H4 (cell line): ENCODE measurements around the gene SNAI1. TPM values are rescaled to one million over a fixed set of nuclear protein-coding genes. Genes with fewer than 3 reads are reported as not detected.
A peak's percentile ranks its signal among the peaks of the same experiment; 100 is the strongest.

Experiments used
- DNase-seq: peaks from one replicate; pipeline ENCODE4 v3.0.0-alpha.2; 2015; ENCODE audit warnings: low spot score
- total RNA-seq: library from RNA; depleted of rRNA; stranded (reverse); fragments of >200 nt; shearing (Covaris generic); gene quantifications from 2 replicates; pipeline ENCODE4 v1.2.3, GENCODE V29; 2014

Gene SNAI1
- total RNA-seq, 1 experiment from 2014 or later: 10.5 TPM

DNA sequence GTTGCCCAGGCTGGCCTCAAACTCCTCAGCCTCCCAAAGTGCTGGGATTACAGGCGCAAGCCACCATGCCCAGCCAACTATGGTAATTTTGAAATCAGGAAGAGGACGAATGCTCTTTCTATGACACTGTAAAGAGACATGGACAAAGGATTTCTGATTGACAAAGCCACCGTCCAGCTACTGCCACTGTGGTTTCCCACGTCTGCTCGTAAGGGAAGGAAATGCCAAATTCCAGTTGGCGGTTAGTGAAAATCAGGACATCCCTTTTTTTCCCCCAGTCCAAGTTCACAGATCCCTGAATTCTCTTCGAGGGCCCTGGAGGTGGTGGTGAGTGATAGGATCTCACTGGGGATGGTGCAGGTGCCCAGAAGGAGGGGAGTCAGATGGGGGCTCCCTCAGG, 31.2 kb downstream of the SNAI1 start:
- no peak for DNase-seq

DNA sequence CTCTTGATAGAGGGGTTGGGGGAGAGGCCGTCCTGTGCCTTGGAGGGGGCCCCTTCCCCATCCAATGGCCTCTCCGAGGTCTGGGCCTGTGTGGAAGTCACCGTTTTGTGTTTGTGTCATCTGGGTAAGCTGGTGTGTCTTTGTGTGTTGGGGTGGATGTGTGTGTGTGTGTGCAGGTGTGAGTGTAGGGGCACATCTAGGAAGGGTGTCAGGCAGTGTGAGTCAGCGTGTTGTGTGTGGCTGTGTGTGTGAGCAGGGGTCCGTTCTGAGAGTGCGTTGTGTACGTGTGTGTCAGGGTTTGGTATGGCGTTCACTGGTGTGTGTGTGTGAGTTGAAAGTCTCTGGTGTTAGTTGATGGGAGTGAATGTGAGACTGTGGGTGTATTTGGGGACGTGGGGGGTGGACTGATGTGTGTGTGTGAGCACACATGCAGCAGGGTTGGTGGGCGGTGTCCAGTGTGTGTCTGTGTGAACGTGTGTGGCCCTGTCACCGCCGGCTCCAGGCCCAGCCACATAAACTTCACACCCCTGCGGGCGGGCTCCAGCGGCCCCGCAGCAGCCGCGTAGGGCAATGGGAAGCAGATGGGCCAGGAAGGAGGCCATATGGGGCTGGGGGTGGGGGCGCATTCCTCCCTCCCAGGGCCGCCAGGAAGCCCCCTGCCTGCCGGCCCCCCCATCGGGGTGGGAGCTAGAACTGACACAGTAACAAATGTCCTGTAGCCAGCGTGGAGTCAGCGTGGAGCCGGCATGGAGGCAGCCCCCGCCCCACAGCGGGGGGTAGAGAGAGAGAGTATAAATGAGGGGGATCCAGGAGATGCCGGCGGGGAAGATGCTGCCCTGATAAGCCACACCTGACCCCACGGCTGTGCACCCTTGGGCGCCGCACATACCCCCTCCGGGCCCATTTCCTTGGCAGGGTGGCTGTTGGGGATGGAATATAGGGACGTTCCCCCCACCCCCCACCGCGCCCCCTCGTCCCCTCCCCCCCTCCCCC, 32.1 kb downstream of the SNAI1 start:
- DNase-seq: no peak

DNA sequence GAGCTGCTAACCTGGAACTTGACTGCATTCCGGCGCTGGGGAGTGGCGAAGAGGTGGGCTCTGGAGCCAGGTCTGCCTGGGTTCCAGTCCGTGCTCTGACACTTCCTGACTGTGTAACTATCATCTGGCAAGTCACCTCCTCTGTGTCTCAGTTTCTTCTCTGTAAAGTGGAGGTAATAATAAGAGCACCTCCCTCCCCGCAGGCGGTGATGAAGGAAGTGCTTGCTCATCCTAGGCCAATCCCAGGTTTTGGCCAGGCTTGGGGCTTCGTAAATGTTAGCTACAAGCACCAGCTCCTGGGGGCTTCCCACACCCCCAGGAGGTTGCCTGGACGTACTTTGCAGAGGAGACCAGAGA, 32.8 kb downstream of the SNAI1 start:
- DNase-seq: no peak

DNA sequence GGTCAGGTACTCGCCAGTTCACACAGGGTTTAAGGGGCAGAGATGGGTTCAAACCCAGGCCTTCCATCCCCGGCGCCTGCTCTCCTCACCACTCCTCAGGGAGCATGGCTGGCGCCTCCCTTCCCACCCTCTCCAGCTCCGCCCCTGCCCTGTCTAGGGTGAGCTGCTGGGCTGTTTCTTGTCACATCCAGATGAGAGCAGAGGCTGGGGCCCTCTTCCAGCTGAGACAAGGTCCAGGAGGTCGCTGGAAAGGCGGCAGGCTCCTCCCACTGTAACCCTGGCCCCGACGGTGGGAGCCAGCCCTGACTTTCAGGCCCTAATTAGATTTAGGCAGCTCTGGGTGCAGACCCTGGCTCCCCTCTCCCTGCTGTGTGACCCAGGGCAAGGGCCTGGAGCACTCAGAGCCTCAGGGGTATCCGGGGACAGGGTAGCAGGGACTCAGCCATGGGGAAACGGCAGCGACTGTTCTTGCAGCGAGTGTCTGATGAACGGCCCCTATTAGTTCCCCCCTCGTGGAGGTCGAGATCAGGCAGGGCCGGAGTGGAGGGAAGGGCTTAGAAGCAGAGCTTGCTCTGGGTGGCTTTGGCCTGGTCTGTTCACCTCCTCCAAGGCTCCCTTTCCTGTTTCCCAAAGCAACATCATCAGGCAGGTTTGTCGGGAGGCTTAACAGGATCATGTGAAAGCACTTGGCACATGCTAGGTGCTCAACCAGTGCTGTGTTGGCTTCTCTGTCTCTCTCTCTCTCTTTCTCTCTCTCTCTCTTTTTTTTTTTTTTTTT, 33.4 kb downstream of the SNAI1 start:
- no peak for DNase-seq

DNA sequence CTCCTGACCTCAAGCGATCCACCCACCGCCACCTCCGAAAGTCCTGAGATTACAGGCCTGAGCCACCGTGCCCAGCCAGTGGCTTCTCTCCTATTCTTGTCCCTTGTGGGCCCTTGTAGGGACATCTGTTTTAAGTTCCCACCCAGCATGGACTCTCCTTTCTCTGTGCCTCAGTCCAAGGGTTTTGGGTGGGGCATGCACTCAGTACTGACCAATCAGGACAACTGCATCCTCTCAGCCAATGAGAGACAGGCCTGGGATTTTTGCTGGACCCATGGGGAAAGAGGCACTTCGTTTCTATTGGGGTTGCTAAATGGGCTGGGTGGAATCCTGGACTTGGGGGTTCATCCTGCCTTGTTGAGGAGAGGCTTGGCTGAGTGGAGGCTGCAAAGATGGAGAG, 34.4 kb downstream of the SNAI1 start:
- DNase-seq: no peak

DNA sequence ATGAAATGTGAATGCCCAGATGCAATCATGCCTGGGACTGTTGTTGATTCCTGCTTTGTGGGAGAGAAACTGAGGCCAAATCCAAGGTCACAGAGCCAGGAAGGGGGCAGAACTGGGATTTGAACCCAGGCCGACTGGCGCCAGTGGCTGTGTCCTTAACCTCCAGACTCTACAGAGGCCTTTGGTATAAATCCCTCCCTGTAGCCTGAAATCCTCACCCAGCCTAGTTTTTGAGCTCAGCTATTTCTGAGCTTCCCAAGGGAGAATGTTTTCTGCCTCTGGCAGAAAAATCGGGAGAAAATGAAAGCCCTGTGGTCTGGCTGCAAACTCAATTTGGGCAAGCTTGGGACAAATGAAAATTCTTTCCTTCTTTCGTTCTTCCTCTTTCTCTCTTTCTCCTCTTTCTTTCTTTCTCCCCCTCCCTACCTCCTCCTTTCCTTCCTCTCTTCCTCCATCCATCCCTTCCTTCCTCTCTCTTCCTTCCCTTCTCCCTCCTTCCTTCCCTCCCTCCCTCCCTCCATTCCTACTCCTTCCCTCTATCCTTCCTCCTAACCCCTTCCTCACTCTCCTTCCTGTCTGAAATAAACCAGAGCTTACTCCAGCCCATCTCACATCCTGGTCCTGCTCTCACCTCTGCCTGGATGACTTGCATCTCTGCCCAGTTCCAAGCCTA, 34.9 kb downstream of the SNAI1 start:
- no peak for DNase-seq

DNA sequence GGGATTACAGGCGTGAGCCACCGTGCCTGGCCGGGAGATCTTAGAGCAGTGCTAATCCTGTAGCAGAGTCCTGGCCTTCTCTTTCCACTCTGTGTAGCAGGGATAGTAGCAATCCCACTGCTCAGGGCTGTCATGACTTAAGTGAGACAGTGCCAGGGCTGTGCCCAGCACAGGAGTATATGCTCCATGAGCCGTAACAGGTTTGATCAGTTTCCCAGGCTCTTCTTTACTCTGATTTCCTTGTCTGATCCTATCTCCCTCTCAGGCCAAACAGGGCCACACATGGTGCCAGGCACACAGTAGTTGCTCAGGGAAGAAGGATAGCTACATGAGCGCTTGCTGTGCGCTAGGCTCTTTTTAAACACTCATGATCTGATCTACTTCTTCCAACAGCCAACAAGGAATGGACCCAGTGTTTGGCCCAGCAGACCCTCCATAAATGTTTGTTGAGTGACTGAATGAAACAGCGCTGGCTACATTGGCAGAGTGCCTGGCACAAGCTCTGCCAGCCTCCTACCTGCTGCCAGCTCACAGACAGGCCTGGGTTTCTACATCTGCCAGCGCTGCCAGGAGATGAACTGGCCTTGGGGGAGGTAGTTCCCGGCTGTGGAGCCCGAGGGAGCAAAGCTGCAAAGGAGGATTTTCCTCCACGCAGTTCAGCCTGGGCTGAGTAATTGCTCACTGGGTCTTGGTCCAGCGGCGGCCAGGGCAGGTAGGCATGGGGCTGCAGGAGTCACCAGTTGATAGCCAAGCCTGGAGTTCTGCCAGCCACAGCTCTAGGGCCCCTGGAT, 36.9 kb downstream of the SNAI1 start:
- DNase-seq: no peak

DNA sequence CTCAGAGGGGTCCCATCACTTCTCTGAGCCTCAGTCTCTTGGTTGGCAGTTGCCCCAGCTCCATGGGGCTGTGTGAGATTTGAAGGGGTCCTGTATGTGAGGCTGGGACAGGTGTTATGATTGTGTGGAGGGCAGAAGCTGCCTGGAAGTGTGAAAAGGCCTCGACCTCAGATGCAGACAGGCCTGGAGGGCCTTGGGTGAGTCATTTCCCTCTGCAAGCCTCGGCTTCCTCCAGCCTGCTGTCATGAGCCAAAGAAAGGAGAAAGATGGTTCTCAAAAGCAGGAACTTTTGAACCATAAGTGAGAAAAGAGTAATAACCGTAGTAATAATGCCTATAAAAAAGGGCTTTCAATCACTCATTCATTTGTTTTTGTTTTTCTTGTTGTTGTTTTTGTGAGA, 37.5 kb downstream of the SNAI1 start:
- no peak for DNase-seq

DNA sequence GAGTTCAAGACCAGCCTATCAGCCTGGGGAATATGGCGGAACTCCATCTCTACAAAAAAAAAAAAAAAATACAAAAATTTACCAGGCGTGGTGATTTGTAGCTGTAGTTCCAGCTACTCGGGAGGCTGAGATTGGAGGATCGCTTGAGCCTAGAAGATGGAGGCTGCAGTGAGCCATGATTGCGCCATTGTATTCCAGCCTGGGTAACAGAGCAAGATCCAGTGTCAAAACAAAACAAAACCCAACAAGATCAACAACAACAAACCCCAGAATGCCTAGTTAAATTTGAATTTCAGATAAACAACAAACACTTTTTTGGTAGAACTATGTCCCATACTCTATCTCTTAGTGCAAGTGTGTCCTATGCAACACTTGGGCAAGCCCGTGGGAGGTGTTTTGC, 39.9 kb downstream of the SNAI1 start:
- no peak for DNase-seq

DNA sequence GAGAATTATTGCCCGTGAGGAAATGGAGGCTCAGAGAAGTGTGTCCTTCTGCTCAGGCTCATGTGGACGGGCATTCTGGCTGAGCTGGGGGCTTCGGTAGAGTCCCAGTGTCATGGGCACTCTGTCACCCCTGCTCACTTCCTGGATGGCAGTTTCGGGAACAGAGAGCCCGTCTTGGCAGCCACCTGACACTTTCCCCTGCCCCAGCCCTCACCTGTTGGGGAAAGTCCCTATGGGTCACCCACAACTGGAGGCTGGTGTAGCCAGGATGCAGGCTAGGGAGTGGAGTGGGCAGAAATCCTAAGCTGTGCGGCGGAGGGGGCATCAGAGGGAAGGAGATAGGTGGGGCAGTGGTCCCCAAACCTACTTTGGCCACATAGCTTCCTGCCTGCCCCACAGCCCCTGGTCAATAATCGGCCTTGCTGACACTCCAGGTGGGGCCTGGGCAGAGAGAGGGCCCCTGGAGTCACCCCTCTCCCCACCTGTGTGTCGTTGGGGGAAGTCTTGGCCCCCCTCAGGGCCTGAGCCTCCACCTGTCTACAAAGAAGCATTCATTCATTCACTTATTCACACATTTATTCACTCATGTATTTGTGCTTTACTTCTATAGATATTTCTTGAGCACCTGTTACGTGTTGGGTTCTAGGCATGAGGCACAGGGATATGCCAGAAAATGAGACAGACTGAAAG, 40.5 kb downstream of the SNAI1 start:
- DNase-seq: no peak

DNA sequence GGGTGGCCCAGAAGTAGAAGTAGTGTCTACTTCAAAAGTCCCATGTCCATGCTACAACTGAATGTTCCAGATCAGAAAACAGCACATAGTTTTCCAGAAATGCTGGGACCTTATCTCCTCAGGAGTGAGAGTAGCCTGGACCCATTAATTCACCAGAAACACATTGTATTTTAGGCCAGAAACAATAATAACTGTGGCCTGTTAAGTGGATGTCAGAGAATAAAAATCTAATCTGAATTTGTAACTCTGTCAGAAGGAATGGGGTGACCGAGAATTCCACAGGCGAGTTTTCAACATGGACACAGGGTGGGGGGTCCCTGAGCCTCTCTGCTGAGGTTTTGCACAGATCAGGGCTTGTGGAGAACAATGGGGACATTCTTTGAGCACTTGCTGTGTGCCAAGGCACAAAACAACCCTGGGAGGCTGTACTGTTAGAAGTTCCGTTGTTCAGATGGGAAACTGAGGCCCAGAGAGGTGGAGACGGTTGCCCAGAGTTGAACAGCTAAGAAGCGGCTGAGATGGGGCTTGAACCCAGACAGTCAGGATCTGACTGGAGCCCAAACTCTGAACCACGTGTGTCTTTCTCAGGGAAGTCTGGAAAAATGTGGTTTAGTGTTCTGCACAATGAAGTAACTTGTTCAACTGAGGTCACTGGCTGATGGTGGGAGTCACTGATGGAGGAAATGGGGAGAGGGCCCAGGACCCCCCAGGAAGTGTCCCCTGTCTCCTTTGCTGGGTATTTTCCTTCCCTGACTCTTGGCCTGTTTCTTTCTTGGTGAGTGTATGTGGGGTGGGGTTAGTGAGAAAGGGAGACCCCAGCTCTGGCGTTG, 44.2 kb downstream of the SNAI1 start:
- DNase-seq: no peak

DNA sequence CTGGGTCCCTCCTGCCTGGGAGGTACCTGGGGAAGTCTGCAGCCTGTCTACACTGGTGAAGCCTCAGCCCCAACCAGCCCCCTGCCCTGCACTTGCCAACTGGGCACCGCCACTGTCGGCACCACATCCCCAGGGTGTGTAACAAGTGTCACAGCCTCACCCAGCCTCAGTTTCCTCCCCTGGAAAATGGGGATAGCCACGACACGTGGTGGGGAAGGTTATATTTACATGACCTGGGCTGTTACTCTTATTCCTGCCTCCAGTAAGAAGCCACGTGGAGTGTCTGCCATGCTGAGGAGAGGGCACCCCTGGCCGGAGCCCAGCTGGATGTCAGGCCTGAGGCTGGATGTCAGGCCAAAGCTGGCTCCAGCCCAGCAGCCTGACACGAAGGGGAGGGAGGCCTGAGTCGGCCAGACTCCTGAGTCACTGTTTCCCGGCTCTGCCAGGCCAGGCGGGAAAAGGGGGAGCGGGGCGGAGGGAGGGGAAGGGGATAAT, 44.9 kb downstream of the SNAI1 start:
- peak; percentile 90 for DNase-seq

DNA sequence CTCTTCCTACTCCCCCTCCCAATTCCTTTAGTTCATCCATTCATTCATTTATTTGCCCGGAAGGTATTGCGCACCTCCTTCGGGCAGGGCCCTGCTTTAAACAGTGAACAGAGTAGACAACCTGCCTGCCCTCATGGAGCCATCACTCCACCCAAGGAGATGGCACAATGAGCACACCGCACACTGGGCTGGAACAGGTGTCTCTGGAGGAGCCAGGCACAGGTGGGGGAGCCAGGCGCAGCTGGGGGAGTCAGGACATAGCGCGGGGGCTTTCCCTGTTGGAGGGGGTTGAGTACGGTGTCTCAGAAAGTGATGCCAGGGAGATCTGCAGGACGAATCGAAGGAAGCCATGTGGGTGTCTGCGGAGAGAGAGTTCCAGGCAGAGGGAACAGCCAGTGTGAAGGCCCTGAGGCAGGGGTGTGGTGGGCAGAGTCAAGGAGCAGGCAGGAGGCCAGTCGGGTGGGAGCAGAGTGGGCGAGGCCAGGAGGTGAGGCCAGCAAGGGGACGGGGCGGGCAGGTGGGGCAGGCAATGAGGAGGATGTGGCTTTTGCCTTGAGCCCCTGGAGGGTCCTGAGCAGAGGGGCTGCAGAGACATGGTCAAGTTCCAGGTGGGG, 46.4 kb downstream of the SNAI1 start:
- no peak for DNase-seq

DNA sequence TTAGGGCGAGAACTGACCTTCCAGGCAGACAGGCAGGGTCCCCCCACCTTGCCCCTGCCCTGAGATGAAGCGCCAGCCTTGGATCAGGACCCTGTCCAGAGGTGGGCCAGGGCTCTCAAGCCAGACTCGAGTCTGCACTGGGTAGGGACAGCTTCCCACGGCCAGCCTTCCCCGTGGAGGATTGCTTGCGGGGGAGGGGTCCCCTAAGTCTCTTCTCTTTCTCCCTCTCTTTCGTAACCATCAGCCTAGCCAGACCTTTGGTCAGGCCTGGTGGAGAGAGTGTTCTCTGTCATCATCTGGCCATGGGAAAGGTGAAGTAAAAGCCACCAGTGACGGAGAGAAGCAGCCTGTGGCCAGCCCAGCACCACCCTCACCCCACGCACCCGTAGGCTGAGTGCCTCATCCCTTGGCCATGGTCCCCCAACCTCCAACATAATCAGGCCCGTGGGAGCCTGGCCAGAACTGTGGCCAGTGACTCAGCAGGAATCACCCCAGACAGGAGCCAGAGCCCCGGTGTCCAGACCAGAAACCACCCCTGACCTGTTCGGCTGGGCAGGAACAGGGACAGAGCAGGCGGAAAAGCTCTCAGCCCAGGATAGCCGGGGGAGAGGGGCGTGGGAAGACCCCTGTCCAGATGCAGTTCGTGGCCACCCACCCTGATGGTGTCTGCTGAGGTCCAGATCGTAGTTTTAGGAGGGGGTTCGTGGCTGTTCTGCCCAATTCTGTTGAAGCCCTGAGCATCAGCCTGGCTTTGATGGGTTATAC, 47.1 kb downstream of the SNAI1 start:
- peak; percentile 76 for DNase-seq

DNA sequence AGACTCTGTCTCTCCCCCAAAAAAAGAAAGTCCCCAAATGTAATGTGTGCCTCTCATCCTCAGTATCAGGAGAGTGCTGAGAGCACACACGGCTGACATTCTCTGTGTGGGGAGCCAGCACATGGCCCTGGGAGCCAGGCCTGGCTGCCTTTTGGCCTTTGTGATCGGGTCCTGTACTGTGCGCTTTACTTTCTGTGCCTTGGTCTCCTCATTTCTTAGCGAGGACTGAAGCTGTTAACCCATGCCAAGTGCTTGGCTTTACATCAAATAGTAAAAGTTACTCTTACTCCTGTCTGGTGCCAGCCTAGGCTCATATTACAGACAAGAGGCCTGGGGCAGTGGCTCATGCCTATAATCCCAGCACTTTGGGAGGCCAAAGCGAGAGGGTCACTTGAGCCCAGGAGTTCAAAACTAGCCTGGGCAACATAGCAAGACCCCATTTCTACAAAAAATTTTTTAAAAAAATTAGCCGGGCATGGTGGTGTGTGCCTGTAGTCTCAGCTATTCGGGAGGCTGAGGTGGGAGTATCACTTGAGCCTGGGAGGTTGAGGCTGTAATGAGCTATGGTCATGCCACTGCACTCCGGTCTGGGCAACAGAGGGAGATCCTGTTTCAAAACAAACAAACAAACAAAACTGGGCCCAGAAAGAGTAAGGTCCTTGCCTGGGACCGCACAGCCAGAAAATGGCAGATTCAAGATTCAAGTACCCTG, 50.3 kb downstream of the SNAI1 start:
- no peak for DNase-seq

DNA sequence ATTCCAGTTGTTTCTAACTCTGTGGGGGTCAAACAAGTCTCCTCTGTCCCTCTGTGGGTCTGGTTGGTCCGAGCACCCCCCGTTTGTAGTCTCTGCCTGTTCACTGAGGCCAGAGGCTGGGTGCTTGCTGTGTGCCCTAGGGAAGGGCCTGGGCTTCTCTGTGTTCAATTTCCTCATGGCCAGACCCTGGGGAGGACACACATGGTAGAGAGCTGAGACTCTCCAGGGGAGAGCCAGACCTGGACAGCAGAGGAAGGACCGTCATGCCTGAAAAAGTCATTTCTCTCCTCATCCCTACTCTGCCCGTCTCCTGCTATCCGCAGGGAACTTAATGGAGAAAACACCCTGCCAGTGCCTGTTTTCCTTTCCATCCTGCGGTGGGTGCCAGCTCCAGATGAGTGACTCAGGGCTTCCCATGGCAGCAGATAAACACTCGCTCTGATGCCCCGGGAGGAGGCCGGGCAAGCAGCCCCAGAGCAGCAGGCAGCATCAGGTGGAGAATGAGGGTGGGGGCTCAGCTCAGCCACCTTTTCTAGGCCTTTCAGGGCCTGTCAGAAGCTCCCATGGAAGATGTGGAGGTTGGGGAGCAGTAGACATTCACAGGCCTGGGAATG, 51.9 kb downstream of the SNAI1 start:
- DNase-seq: peak; percentile 86

DNA sequence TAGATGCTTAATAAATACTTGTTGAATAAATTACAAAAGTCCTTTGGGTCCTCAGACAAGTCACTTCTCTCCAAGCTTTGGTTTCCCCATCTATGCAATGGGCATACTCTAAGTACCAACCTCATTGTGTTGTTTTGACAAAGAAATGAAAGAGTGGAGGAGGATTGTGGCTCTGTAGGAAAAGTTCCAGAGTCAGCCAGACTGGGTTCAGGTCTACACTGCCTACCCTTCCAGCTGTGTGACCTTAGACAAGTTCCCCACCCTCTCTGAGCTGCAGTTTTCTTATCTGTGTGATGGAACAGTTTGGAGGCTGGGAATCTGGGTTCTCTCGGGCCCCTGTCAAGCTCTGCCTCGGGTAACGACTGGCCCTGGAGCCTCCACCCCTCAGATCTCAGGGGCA, 53.9 kb downstream of the SNAI1 start:
- no peak for DNase-seq

DNA sequence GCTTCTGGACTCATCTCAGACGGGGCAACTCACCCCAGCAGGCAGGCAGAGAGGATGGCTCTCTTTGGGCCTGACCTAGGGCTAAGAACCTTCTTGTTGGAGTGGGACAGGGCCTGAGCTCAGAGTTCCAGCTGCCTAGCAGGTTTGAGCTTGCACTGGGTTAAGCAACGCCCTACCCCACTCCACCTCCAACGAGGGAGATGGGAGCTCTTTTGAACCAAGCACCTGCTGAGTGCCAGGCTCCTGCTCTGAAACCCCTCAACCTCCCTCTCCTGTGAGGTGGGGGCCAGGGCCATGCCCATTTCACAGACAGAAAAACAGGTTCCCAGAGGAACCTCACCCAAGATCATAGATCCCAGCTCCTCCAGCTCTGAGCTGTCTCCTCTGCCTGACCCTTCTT, 54.3 kb downstream of the SNAI1 start:
- no peak for DNase-seq
